H9 (cell line): Measurements from ENCODE around the gene NRROS. TPM values are rescaled to one million over a fixed set of nuclear protein-coding genes. Genes with fewer than 3 reads are reported as not detected.

Experiments used
- DNase-seq: peaks from one replicate; pipeline ENCODE4 v3.0.0-alpha.2; 2017
- H2AFZ ChIP-seq: one replicate; pipeline ENCODE4 v1.6.1; 2013; ENCODE audit warnings: mild to moderate bottlenecking, low read length, control low read depth, moderate library complexity
- H2AK5ac ChIP-seq: 2 replicates; pipeline ENCODE4 v1.6.1; 2013; ENCODE audit warnings: low read length, control low read depth, mixed read lengths; ENCODE audit not compliant: insufficient read length
- H2BK120ac ChIP-seq: one replicate; pipeline ENCODE4 v1.6.1; 2013; ENCODE audit warnings: low read depth, mild to moderate bottlenecking, low read length, control low read depth, inconsistent platforms; ENCODE audit not compliant: poor library complexity, severe bottlenecking
- H2BK12ac ChIP-seq: 2 replicates; pipeline ENCODE4 v1.6.1; 2013; ENCODE audit warnings: low read length, control low read depth, mixed read lengths, low read depth; ENCODE audit not compliant: insufficient read length
- H2BK15ac ChIP-seq: 2 replicates; pipeline ENCODE4 v1.6.1; 2013; ENCODE audit warnings: low read depth, low read length, control low read depth
- H2BK20ac ChIP-seq: one replicate; pipeline ENCODE4 v1.6.1; 2013; ENCODE audit warnings: low read depth, mild to moderate bottlenecking, low read length, control low read depth, inconsistent platforms; ENCODE audit not compliant: poor library complexity, severe bottlenecking
- H2BK5ac ChIP-seq: 2 replicates; pipeline ENCODE4 v1.6.1; 2013; ENCODE audit warnings: low read length, control low read depth, mixed read lengths; ENCODE audit not compliant: insufficient read length
- H3K14ac ChIP-seq: 2 replicates; pipeline ENCODE4 v1.6.1; 2013; ENCODE audit warnings: low read length, control low read depth; ENCODE audit not compliant: insufficient read depth
- H3K18ac ChIP-seq: 2 replicates; pipeline ENCODE4 v1.6.1; 2013; ENCODE audit warnings: low read depth, mild to moderate bottlenecking, mixed read lengths, low read length, control low read depth; ENCODE audit not compliant: insufficient read length
- H3K23ac ChIP-seq: 2 replicates; pipeline ENCODE4 v1.6.1; 2013; ENCODE audit warnings: low read length, control low read depth, mixed read lengths, low read depth; ENCODE audit not compliant: insufficient read length
- H3K23me2 ChIP-seq: 2 replicates; pipeline ENCODE4 v1.6.1; 2013; ENCODE audit warnings: low read depth, mild to moderate bottlenecking, mixed read lengths, low read length, control low read depth; ENCODE audit not compliant: insufficient read length, poor library complexity, severe bottlenecking
- H3K27ac ChIP-seq: 2 replicates; pipeline ENCODE4 v1.5.1; 2013; ENCODE audit warnings: low read length, control low read depth, mixed read lengths, low read depth; ENCODE audit not compliant: insufficient read length
- H3K27me3 ChIP-seq: 2 replicates; pipeline ENCODE4 v1.6.1; 2013; ENCODE audit warnings: low read length, control low read depth, inconsistent platforms; ENCODE audit not compliant: insufficient read depth
- H3K4ac ChIP-seq: 2 replicates; pipeline ENCODE4 v1.6.1; 2013; ENCODE audit warnings: low read depth, mild to moderate bottlenecking, control low read depth, inconsistent platforms, low read length, moderate library complexity
- H3K4me1 ChIP-seq: 2 replicates; pipeline ENCODE4 v1.6.1; 2013; ENCODE audit warnings: low read length, control low read depth, inconsistent platforms; ENCODE audit not compliant: insufficient read depth
- H3K4me2 ChIP-seq: 2 replicates; pipeline ENCODE4 v1.6.1; 2013; ENCODE audit warnings: low read length, control low read depth, mixed read lengths; ENCODE audit not compliant: insufficient read length, insufficient read depth
- H3K56ac ChIP-seq: 2 replicates; pipeline ENCODE4 v1.6.1; 2013; ENCODE audit warnings: low read depth, mild to moderate bottlenecking, mixed read lengths, low read length, control low read depth; ENCODE audit not compliant: insufficient read length
- H3K79me1 ChIP-seq: 2 replicates; pipeline ENCODE4 v1.6.1; 2013; ENCODE audit warnings: low read depth, mild to moderate bottlenecking, moderate library complexity, low read length, control low read depth, inconsistent platforms; ENCODE audit not compliant: insufficient read depth, poor library complexity, severe bottlenecking
- H3K79me2 ChIP-seq: 2 replicates; pipeline ENCODE4 v1.6.1; 2013; ENCODE audit warnings: low read length, control low read depth, inconsistent platforms; ENCODE audit not compliant: insufficient read depth
- H3K9ac ChIP-seq: 2 replicates; pipeline ENCODE4 v1.6.1; 2013; ENCODE audit warnings: low read length, control low read depth, mixed read lengths; ENCODE audit not compliant: insufficient read length; ENCODE audit errors: extremely low read depth
- H3K9me3 ChIP-seq: one replicate; pipeline ENCODE4 v1.6.1; 2013; ENCODE audit warnings: low read depth, low read length, inconsistent platforms; ENCODE audit not compliant: control insufficient read depth
- H3T11ph ChIP-seq: one replicate; pipeline ENCODE4 v1.6.1; 2013; ENCODE audit warnings: mild to moderate bottlenecking, low read length, control low read depth, inconsistent platforms
- H4K20me1 ChIP-seq: one replicate; pipeline ENCODE4 v1.6.1; 2013; ENCODE audit not compliant: control insufficient read depth, insufficient read length, insufficient read depth
- H4K5ac ChIP-seq: 2 replicates; pipeline ENCODE4 v1.6.1; 2013; ENCODE audit warnings: low read depth, mild to moderate bottlenecking, mixed read lengths, low read length, control low read depth; ENCODE audit not compliant: insufficient read length
- H4K8ac ChIP-seq: replicated peaks from 2 replicates; pipeline ENCODE4 v1.6.1; 2013; ENCODE audit warnings: low read length, control low read depth, mixed read lengths, low read depth; ENCODE audit not compliant: insufficient read length
- H4K91ac ChIP-seq: 2 replicates; pipeline ENCODE4 v1.6.1; 2013; ENCODE audit warnings: low read depth, mild to moderate bottlenecking, moderate library complexity, mixed read lengths, low read length, control low read depth; ENCODE audit not compliant: insufficient read length
- H3K27ac Mint-ChIP-seq, 3 experiments: 2 replicates in 2 of 3; 3 replicates in 1 of 3; pipeline ENCODE4 v1.8.0; 2020 to 2021; ENCODE audit warnings: mixed read lengths in 3 of 3, mild to moderate bottlenecking in 1 of 3, moderate library complexity in 1 of 3
- H3K27me3 Mint-ChIP-seq: 2 replicates; pipeline ENCODE4 v1.8.0; 2021; ENCODE audit warnings: low read depth, mild to moderate bottlenecking, moderate library complexity, mixed read lengths
- H3K36me3 Mint-ChIP-seq, 3 experiments: 2 replicates in 2 of 3; 3 replicates in 1 of 3; pipeline ENCODE4 v1.8.0; 2020 to 2021; ENCODE audit warnings: low read depth in 3 of 3, mixed read lengths in 3 of 3; ENCODE audit not compliant: insufficient read depth in 1 of 3
- H3K4me1 Mint-ChIP-seq, 2 experiments: 2 replicates each; pipeline ENCODE4 v1.8.0; 2020; ENCODE audit warnings: mixed read lengths in 2 of 2
- H3K4me3 Mint-ChIP-seq, 2 experiments: 2 replicates in 1 of 2; 3 replicates in 1 of 2; pipeline ENCODE4 v1.8.0; 2020 to 2021; ENCODE audit warnings: mild to moderate bottlenecking in 2 of 2, mixed read lengths in 2 of 2, moderate library complexity in 1 of 2
- H3K9me3 Mint-ChIP-seq, 2 experiments: 2 replicates in 1 of 2; 3 replicates in 1 of 2; pipeline ENCODE4 v1.8.0; 2020; ENCODE audit warnings: mild to moderate bottlenecking in 2 of 2, mixed read lengths in 2 of 2, moderate library complexity in 1 of 2
- WGBS: extraction: QIAGEN DNeasy Blood & Tissue Kit; methylation state at CpG from one replicate; pipeline ENCODE4 v1.1.7; 2013; ENCODE audit warnings: missing lambda C conversion rate, low lambda C conversion rate, mixed read lengths; ENCODE audit not compliant: insufficient read length; ENCODE audit errors: extremely low coverage; 5-methylcytosine and 5-hydroxymethylcytosine counted together
- total RNA-seq: library from RNA; stranded (reverse); gene quantifications from 2 replicates; pipeline ENCODE4 v1.2.1, GENCODE V29; 2021
- TF ChIP-seq, protein P1 (sequence below): fragments of 200-600 bp; sonication (generic); conservative IDR thresholded peaks from 3 replicates; pipeline ENCODE4 v1.8.0; 2021; ENCODE audit warnings: antibody characterized with exemption, mild to moderate bottlenecking

Gene NRROS
- total RNA-seq, 1 experiment from 2014 or later: 4.0 TPM

- Mint-ChIP-seq H3K27me3 (no peaks in the 10 kb centered on the region), H3K27ac (peak overlapping the region in 1 of 3 experiments; percentile 58; a peak in 1 of 7 replicates), H3K36me3 (no peaks in the 10 kb centered on the region), H3K4me3 (no peak overlapping the region), H3K9me3 (no peaks in the 10 kb centered on the region), H3K4me1 (peaks cover 10 to 14% of the 10 kb centered on the region in 2 experiments)
- no CpG with 5 or more reads among the region's 5 CpGs for WGBS
- no peaks in the 10 kb centered on the region; the same call in 1 of the 2 replicates for H3K4me1 ChIP-seq
- H4K20me1 ChIP-seq: no peaks in the 10 kb centered on the region
- H2BK120ac ChIP-seq: no peak overlapping the region
- no peak overlapping the region for H2BK15ac ChIP-seq
- H2BK12ac ChIP-seq: no peak overlapping the region
- no peak overlapping the region for H2AK5ac ChIP-seq
- H2AFZ ChIP-seq: no peak overlapping the region
- H3K27me3 ChIP-seq: no peaks in the 10 kb centered on the region
- no peak overlapping the region for H2BK20ac ChIP-seq
- no peak overlapping the region for H4K91ac ChIP-seq
- H3K9me3 ChIP-seq: no peaks in the 10 kb centered on the region
- H3K79me2 ChIP-seq: no peaks in the 10 kb centered on the region
- H3K9ac ChIP-seq: no peak overlapping the region
- no peak overlapping the region for H4K8ac ChIP-seq
- H3K56ac ChIP-seq: no peak overlapping the region
- H3K23me2 ChIP-seq: no peaks in the 10 kb centered on the region
- H3K27ac ChIP-seq: no peak overlapping the region
- no peak overlapping the region for H3K4me2 ChIP-seq
- no peak overlapping the region for H3K23ac ChIP-seq
- no peak overlapping the region for H4K5ac ChIP-seq
- no peak for DNase-seq
- no peak overlapping the region for H2BK5ac ChIP-seq
- H3K4ac ChIP-seq: no peak overlapping the region
- no peak overlapping the region for H3T11ph ChIP-seq
- no peak overlapping the region for H3K18ac ChIP-seq
- no peaks in the 10 kb centered on the region for H3K79me1 ChIP-seq
- TF ChIP-seq, protein P1, sequence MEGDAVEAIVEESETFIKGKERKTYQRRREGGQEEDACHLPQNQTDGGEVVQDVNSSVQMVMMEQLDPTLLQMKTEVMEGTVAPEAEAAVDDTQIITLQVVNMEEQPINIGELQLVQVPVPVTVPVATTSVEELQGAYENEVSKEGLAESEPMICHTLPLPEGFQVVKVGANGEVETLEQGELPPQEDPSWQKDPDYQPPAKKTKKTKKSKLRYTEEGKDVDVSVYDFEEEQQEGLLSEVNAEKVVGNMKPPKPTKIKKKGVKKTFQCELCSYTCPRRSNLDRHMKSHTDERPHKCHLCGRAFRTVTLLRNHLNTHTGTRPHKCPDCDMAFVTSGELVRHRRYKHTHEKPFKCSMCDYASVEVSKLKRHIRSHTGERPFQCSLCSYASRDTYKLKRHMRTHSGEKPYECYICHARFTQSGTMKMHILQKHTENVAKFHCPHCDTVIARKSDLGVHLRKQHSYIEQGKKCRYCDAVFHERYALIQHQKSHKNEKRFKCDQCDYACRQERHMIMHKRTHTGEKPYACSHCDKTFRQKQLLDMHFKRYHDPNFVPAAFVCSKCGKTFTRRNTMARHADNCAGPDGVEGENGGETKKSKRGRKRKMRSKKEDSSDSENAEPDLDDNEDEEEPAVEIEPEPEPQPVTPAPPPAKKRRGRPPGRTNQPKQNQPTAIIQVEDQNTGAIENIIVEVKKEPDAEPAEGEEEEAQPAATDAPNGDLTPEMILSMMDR: no peak
- no peak overlapping the region for H3K14ac ChIP-seq
Observed at GRCh38 chr3:196656213-196656612, 16.7 kb downstream of the NRROS start.
